ENCODE measurements around the gene SMG1. TPM values are rescaled to one million over a fixed set of nuclear protein-coding genes. Genes with fewer than 3 reads are reported as not detected.
"Not testable (repeated sequence)": the region's sequence is repeated elsewhere in the genome, so short reads cannot be mapped to it uniquely, and the experiment has no call there.

The SMG1 gene
- total and polyA plus RNA-seq, 2 of the 13 experiments (the other 11 are each of a cell fraction or from before 2014, with no cell fraction given) = 48.7 to 53.7 TPM

DNA sequence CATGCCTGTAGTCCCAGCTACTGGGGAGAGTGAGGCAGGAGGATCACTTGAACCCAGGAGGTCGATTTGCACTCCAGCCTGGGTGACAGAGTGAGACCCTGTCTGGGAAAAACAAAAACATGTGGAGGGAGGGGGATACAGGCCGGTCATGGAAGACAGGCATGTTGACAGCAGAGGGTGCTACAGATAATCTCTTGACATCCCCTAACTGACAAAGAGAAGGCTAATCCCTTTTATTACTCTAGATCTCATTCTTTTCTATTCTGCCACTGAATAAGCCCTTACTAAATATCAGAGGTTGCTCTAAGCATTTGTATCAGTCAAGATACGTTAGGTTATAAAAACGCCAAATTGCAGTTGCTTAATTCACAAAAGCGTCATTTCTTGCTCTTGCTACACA is 149.9 kb downstream of the SMG1 start:
- H4K20me1 ChIP-seq (ENCODE audit: insufficient read depth, low read length); CTCF ChIA-PET (ENCODE audit: low intra/inter-chr PET ratio, low total read pairs); FAIRE-seq; BruUV-seq (replicated peaks); H3K27me3 ChIP-seq (ENCODE audit: control insufficient read depth in 1 of 2, insufficient read depth in 2 of 2, low read length in 2 of 2); H3K27ac ChIP-seq (ENCODE audit: extremely low read length, insufficient read depth, low read length); H3K79me2 ChIP-seq (ENCODE audit: insufficient read depth, low read length); H3K4me1 ChIP-seq (ENCODE audit: insufficient read depth, low read length); POLR2A ChIA-PET; H3K9me3 ChIP-seq (ENCODE audit: low read length); intact Hi-C loops (cut with micrococcal nuclease; ENCODE audit: unreplicated experiment); H3K36me3 ChIP-seq (replicated peaks in 1 of 2; ENCODE audit: control insufficient read depth in 1 of 2, insufficient read depth in 2 of 2, low read length in 2 of 2); in situ Hi-C loops (cut with HindIII; ENCODE audit: extremely low pct_ligation_motif_present, low pct_unique_long_range_greater_than_20kb); H3K4me3 ChIP-seq (replicated peaks in 1 of 3; ENCODE audit: insufficient read depth in 1 of 3, low read depth in 2 of 3, low read length in 3 of 3); H3K4me2 ChIP-seq (ENCODE audit: low read depth, low read length); DNase-seq (ENCODE audit: low spot score); H2AFZ ChIP-seq (ENCODE audit: low read length); H3K9ac ChIP-seq (ENCODE audit: insufficient read depth, low read depth, low read length): not testable (repeated sequence)
- TF ChIP-seq STAG1 (CRISPR knock-in tag; IDR thresholded peaks at IDR 0.05) = peak; percentile 28; the same call in 1 of the 2 replicates
- peak; percentile 29 for ATAC-seq
- 65% methylated on average over 5 of the region's 5 CpGs for WGBS (ENCODE audit: low lambda C conversion rate)

DNA sequence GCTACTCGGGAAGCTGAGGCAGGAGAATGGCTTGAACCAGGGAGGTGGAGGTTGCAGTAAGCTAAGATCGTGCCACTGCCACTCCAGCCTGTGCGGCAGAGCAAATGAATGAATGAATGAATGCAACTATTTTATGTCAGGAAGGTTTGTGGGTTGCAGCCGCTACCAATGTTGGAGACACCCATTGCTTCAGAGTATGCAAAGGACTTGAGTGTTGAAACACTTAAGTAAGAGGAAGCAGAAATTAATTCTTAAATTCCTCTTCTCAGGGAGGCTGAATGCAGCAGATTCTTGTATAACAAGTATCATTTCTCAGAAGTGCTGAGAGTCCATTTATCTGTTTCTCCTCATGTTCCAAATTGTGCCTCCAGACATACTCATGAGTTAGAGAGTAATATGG is 151.6 kb downstream of the SMG1 start:
- intact Hi-C loops (cut with micrococcal nuclease; ENCODE audit: unreplicated experiment) = not testable (repeated sequence)

DNA sequence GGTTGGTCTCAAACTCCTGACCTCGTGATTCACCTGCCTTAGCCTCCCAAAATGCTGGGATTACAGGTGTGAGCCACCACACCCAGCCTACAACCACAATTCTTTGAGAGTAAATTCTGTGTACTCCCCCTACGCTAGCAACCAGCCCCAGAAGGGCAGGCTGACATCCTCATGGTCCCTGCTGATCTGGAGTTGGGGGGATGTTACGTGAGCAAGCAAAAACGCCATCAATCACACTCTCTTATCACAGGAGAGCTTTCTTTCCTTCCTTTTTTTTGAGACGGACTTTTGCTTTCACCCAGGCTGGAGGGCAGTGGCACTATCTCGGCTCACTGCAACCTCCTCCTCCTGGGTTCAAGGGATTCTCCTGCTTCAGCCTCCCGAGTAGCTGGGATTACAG is 154.0 kb downstream of the SMG1 start:
- H3K4me2 ChIP-seq (ENCODE audit: low read depth, low read length); H3K9ac ChIP-seq (ENCODE audit: insufficient read depth, low read depth, low read length); H4K20me1 ChIP-seq (ENCODE audit: insufficient read depth, low read length); H3K27ac ChIP-seq (ENCODE audit: extremely low read length, insufficient read depth, low read length); H3K9me3 ChIP-seq (ENCODE audit: low read length); H2AFZ ChIP-seq (ENCODE audit: low read length); H3K79me2 ChIP-seq (ENCODE audit: insufficient read depth, low read length); CTCF ChIA-PET (ENCODE audit: low intra/inter-chr PET ratio, low total read pairs); H3K4me1 ChIP-seq (ENCODE audit: insufficient read depth, low read length); FAIRE-seq; H3K36me3 ChIP-seq (replicated peaks in 1 of 2; ENCODE audit: control insufficient read depth in 1 of 2, insufficient read depth in 2 of 2, low read length in 2 of 2); H3K27me3 ChIP-seq (ENCODE audit: control insufficient read depth in 1 of 2, insufficient read depth in 2 of 2, low read length in 2 of 2); DNase-seq (ENCODE audit: low spot score); ATAC-seq; H3K4me3 ChIP-seq (replicated peaks in 1 of 3; ENCODE audit: insufficient read depth in 1 of 3, low read depth in 2 of 3, low read length in 3 of 3); in situ Hi-C loops (cut with HindIII; ENCODE audit: extremely low pct_ligation_motif_present, low pct_unique_long_range_greater_than_20kb); BruUV-seq (replicated peaks); intact Hi-C loops (cut with micrococcal nuclease; ENCODE audit: unreplicated experiment): not testable (repeated sequence)
- POLR2A ChIA-PET = interaction anchor here (2.6 kb wide), 1 partner anchor 18 kb away, joined by 10 read pairs; the partner anchor contains the start of gene RPS15A
- WGBS (ENCODE audit: low lambda C conversion rate) = 71% methylated on average over 7 of the region's 7 CpGs

More for the DNA sequence above, 151.6 kb downstream of the SMG1 start:
- POLR2A ChIA-PET = interaction anchor here (2.6 kb wide), 1 partner anchor 15 kb away, joined by 10 read pairs; the partner anchor contains the start of gene RPS15A
- FAIRE-seq; H3K4me1 ChIP-seq (ENCODE audit: insufficient read depth, low read length); H3K27ac ChIP-seq (ENCODE audit: extremely low read length, insufficient read depth, low read length); in situ Hi-C loops (cut with HindIII; ENCODE audit: extremely low pct_ligation_motif_present, low pct_unique_long_range_greater_than_20kb); H3K4me2 ChIP-seq (ENCODE audit: low read depth, low read length); H2AFZ ChIP-seq (ENCODE audit: low read length); BruUV-seq (replicated peaks); H3K27me3 ChIP-seq (ENCODE audit: control insufficient read depth in 1 of 2, insufficient read depth in 2 of 2, low read length in 2 of 2); H4K20me1 ChIP-seq (ENCODE audit: insufficient read depth, low read length); H3K36me3 ChIP-seq (replicated peaks in 1 of 2; ENCODE audit: control insufficient read depth in 1 of 2, insufficient read depth in 2 of 2, low read length in 2 of 2); H3K9me3 ChIP-seq (ENCODE audit: low read length); ATAC-seq; H3K9ac ChIP-seq (ENCODE audit: insufficient read depth, low read depth, low read length); H3K79me2 ChIP-seq (ENCODE audit: insufficient read depth, low read length); CTCF ChIA-PET (ENCODE audit: low intra/inter-chr PET ratio, low total read pairs); H3K4me3 ChIP-seq (replicated peaks in 1 of 3; ENCODE audit: insufficient read depth in 1 of 3, low read depth in 2 of 3, low read length in 3 of 3); DNase-seq (ENCODE audit: low spot score): not testable (repeated sequence)
- 93% methylated on average over 4 of the region's 4 CpGs for WGBS (ENCODE audit: low lambda C conversion rate)

DNA sequence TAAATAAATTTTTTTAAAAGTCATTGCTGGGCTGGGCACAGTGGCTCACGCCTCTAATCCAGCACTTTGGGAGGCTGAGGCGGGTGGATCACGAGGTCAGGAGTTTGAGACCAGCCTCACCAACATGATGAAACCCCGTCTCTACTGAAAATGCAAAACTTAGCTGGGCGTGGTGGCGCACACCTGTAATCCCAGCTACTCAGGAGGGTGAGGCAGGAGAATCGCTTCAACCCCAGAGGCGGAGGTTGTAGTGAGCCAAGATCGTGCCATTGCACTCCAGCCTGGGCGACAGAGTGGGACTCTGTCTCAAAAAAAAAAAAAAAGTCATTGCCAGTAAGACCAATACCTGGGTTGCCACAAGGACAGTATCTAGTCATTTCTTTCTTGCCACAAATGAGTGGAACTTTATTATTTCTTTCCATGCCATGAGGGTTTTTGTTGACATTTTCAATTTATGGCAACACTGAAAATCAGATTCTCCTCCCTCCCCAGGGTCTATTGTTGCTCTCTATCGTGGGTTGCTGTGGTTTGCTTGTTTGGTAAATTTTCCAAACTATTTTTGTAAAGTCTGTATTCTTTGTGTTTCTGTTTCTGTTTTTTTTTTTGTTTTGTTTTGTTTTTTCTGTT is 155.8 kb downstream of the SMG1 start:
- peak; percentile 43 for FAIRE-seq
- intact Hi-C loops (cut with micrococcal nuclease; ENCODE audit: unreplicated experiment); H3K9me3 ChIP-seq (ENCODE audit: low read length); POLR2A ChIA-PET; H3K27ac ChIP-seq (ENCODE audit: extremely low read length, insufficient read depth, low read length); H3K27me3 ChIP-seq (ENCODE audit: control insufficient read depth in 1 of 2, insufficient read depth in 2 of 2, low read length in 2 of 2); DNase-seq (ENCODE audit: low spot score); H3K4me2 ChIP-seq (ENCODE audit: low read depth, low read length); H3K4me3 ChIP-seq (replicated peaks in 1 of 3; ENCODE audit: insufficient read depth in 1 of 3, low read depth in 2 of 3, low read length in 3 of 3); BruUV-seq (replicated peaks); H3K4me1 ChIP-seq (ENCODE audit: insufficient read depth, low read length); ATAC-seq; H2AFZ ChIP-seq (ENCODE audit: low read length); H4K20me1 ChIP-seq (ENCODE audit: insufficient read depth, low read length); in situ Hi-C loops (cut with HindIII; ENCODE audit: extremely low pct_ligation_motif_present, low pct_unique_long_range_greater_than_20kb); H3K79me2 ChIP-seq (ENCODE audit: insufficient read depth, low read length); H3K9ac ChIP-seq (ENCODE audit: insufficient read depth, low read depth, low read length); CTCF ChIA-PET (ENCODE audit: low intra/inter-chr PET ratio, low total read pairs); H3K36me3 ChIP-seq (replicated peaks in 1 of 2; ENCODE audit: control insufficient read depth in 1 of 2, insufficient read depth in 2 of 2, low read length in 2 of 2): not testable (repeated sequence)
- 81% methylated on average over 11 of the region's 11 CpGs for WGBS (ENCODE audit: low lambda C conversion rate)
